CD14-positive monocyte (primary cell): ENCODE data around the gene DCAF12. TPM values are rescaled to one million over a fixed set of nuclear protein-coding genes. Genes with fewer than 3 reads are reported as not detected.

Source experiments
- DNase-seq, 3 donors: peaks; one replicate each; pipeline ENCODE4 v3.0.0-alpha.2; 2011 to 2022
- H2AFZ ChIP-seq: 2 replicates; pipeline ENCODE4 v1.6.0; 2012; ENCODE audit warnings: mild to moderate bottlenecking, low read depth, low read length, inconsistent platforms; ENCODE audit not compliant: insufficient read depth, poor library complexity, severe bottlenecking
- H3K27ac ChIP-seq, 2 donors: 1 replicate in 1 of 2; 2 replicates in 1 of 2; pipeline ENCODE4 v1.5.1; 2012 to 2013; ENCODE audit warnings: low read length in 2 of 2, control low read depth in 1 of 2, inconsistent platforms in 1 of 2, low read depth in 1 of 2, mild to moderate bottlenecking in 1 of 2
- H3K27me3 ChIP-seq, 2 donors: one replicate each; pipeline versions ENCODE4 v1.6.0 to v1.6.1; 2011 to 2013; ENCODE audit warnings: low read length in 2 of 2; ENCODE audit not compliant: control insufficient read depth in 2 of 2, insufficient read depth in 2 of 2
- H3K36me3 ChIP-seq, 2 donors: replicated peaks in 1 of 2; 1 replicate in 1 of 2; 2 replicates in 1 of 2; pipeline versions ENCODE4 v1.5.1 to v1.6.1; 2012 to 2013; ENCODE audit warnings: low read length in 2 of 2, control low read depth in 1 of 2, inconsistent platforms in 1 of 2, mild to moderate bottlenecking in 1 of 2; ENCODE audit not compliant: insufficient read depth in 2 of 2, control insufficient read depth in 1 of 2
- H3K4me1 ChIP-seq, 2 donors: 1 replicate in 1 of 2; 2 replicates in 1 of 2; pipeline versions ENCODE4 v1.5.1 to v1.6.1; 2012 to 2013; ENCODE audit warnings: low read length in 2 of 2, control low read depth in 1 of 2, inconsistent platforms in 1 of 2, mild to moderate bottlenecking in 1 of 2, moderate library complexity in 1 of 2; ENCODE audit not compliant: insufficient read depth in 2 of 2, control insufficient read depth in 1 of 2
- H3K4me2 ChIP-seq: replicated peaks from 2 replicates; pipeline ENCODE3; 2012; ENCODE audit warnings: low read length, moderate library complexity, mild to moderate bottlenecking; ENCODE audit not compliant: poor library complexity, severe bottlenecking; ENCODE audit errors: extremely low read depth
- H3K4me3 ChIP-seq, 3 experiments: fragments of 200-600 bp in 1 of 3; sonication (generic) in 1 of 3; replicated peaks in 1 of 3; 1 replicate in 2 of 3; 2 replicates in 1 of 3; pipeline ENCODE4 v1.5.1; 2011 to 2013; ENCODE audit warnings: low read length in 3 of 3, mild to moderate bottlenecking in 3 of 3, control low read depth in 2 of 3, low read depth in 2 of 3, inconsistent platforms in 1 of 3, moderate library complexity in 1 of 3
- H3K79me2 ChIP-seq: 2 replicates; pipeline ENCODE4 v1.6.0; 2012; ENCODE audit warnings: mild to moderate bottlenecking, control low read depth, inconsistent platforms, low read length, moderate library complexity; ENCODE audit not compliant: insufficient read depth
- H3K9ac ChIP-seq: 2 replicates; pipeline ENCODE4 v1.6.0; 2017; ENCODE audit warnings: low read length, mild to moderate bottlenecking; ENCODE audit not compliant: insufficient read depth, poor library complexity, severe bottlenecking
- H3K9me3 ChIP-seq, 2 donors: replicated peaks in 1 of 2; 1 replicate in 1 of 2; 2 replicates in 1 of 2; pipeline versions ENCODE4 v1.5.1 to v1.6.1; 2012 to 2013; ENCODE audit warnings: low read length in 2 of 2, control low read depth in 1 of 2; ENCODE audit not compliant: control insufficient read depth in 1 of 2, insufficient read depth in 1 of 2
- H4K20me1 ChIP-seq: 2 replicates; pipeline ENCODE4 v1.6.0; 2012; ENCODE audit warnings: mild to moderate bottlenecking, low read length, control low read depth, moderate library complexity; ENCODE audit not compliant: insufficient read depth
- H3K27ac Mint-ChIP-seq, 7 donors: one replicate each; pipeline ENCODE4 v1.8.0; 2020; ENCODE audit warnings: mild to moderate bottlenecking in 7 of 7, mixed read lengths in 7 of 7, moderate library complexity in 6 of 7, inconsistent platforms in 2 of 7
- H3K27me3 Mint-ChIP-seq, 3 donors: one replicate each; pipeline ENCODE4 v1.8.0; 2021 to 2022; ENCODE audit warnings: low read depth in 3 of 3, mild to moderate bottlenecking in 3 of 3, mixed read lengths in 3 of 3, moderate library complexity in 3 of 3, inconsistent platforms in 1 of 3
- H3K36me3 Mint-ChIP-seq, 2 donors: one replicate each; pipeline ENCODE4 v1.8.0; 2020; ENCODE audit warnings: mixed read lengths in 2 of 2, inconsistent platforms in 1 of 2, mild to moderate bottlenecking in 1 of 2
- H3K4me1 Mint-ChIP-seq: one replicate; pipeline ENCODE4 v1.8.0; 2020; ENCODE audit warnings: mild to moderate bottlenecking, mixed read lengths
- H3K4me3 Mint-ChIP-seq, 2 donors: one replicate each; pipeline ENCODE4 v1.8.0; 2020; ENCODE audit warnings: mild to moderate bottlenecking in 2 of 2, mixed read lengths in 2 of 2, moderate library complexity in 1 of 2
- H3K9me3 Mint-ChIP-seq, 7 donors: one replicate each; pipeline ENCODE4 v1.8.0; 2020 to 2022; ENCODE audit warnings: mixed read lengths in 7 of 7, mild to moderate bottlenecking in 6 of 7, moderate library complexity in 6 of 7, inconsistent platforms in 2 of 7
- CTCF ChIP-seq: fragments of 200-600 bp; IDR thresholded peaks from one replicate; pipeline ENCODE4 v1.8.0; 2022; ENCODE audit warnings: antibody characterized with exemption, mild to moderate bottlenecking
- WGBS: methylation state at CpG from one replicate; pipeline ENCODE4 v1.1.5; 2013; ENCODE audit warnings: missing lambda C conversion rate; ENCODE audit not compliant: insufficient coverage; 5-methylcytosine and 5-hydroxymethylcytosine counted together
- intact Hi-C, 2 donors: fragments of 100-400 bp; cut with micrococcal nuclease; formaldehyde crosslinking; loops; one replicate each; pipeline versions ENCODE4 v1.15.0 to v1.15.1; 2023
- polyA plus RNA-seq, 3 donors: library from polyadenylated mRNA; depleted of rRNA in 1 of 3; unstranded in 2 of 3; stranded (reverse) in 1 of 3; fragments of 300-500 nt in 2 of 3; fragments of >200 nt in 1 of 3; fragmentation: Illumina TruSeq in 2 of 3; gene quantifications; 1 replicate in 2 of 3; 2 replicates in 1 of 3; pipeline ENCODE4 v1.2.3, GENCODE V29; 2012 to 2021

The DCAF12 gene
- polyA plus RNA-seq, 3 donors, result 14.6 to 35.5 (median 22.4) TPM

GRCh38 chr9:34097865-34098264, 28.6 kb downstream of the DCAF12 start:
- no peaks in the 10 kb centered on the region for H3K9me3 ChIP-seq
- H4K20me1 ChIP-seq, result peaks cover 83% of the 10 kb centered on the region
- H3K9ac ChIP-seq, result no peak overlapping the region
- H3K27me3 Mint-ChIP-seq, result peaks cover 0 to 1% (median 0%) of the 10 kb centered on the region in 3 donors
- H3K27me3 ChIP-seq, result no peaks in the 10 kb centered on the region
- H3K4me1 ChIP-seq, result no peaks in the 10 kb centered on the region
- H3K9me3 Mint-ChIP-seq, result no peaks in the 10 kb centered on the region
- 100% methylated on average over 1 of the region's 1 CpG for WGBS
- H2AFZ ChIP-seq, result no peak overlapping the region
- H3K27ac ChIP-seq, result no peak overlapping the region
- no peak for DNase-seq
- peaks cover 57 to 97% of the 10 kb centered on the region in 2 donors for H3K36me3 Mint-ChIP-seq
- H3K27ac Mint-ChIP-seq, result peak overlapping the region in 2 of 7 donors; percentile 26 to 54
- no peak overlapping the region for H3K4me3 Mint-ChIP-seq
- H3K4me3 ChIP-seq, result no peak overlapping the region
- no peak for TF ChIP-seq CTCF
- intact Hi-C loops, result no loop called here
- H3K4me2 ChIP-seq, result no peak overlapping the region
- no peaks in the 10 kb centered on the region for H3K4me1 Mint-ChIP-seq
- H3K79me2 ChIP-seq, result peaks cover 5% of the 10 kb centered on the region
- peaks cover 81 to 100% of the 10 kb centered on the region in 2 donors for H3K36me3 ChIP-seq

- Histone ChIP-seq H3K27ac (no peak overlapping the region), H2AFZ (no peak overlapping the region), H3K36me3 (peaks cover 81 to 100% of the 10 kb centered on the region in 2 donors), H3K79me2 (peaks cover 5% of the 10 kb centered on the region), H3K9me3 (no peaks in the 10 kb centered on the region), H3K9ac (no peak overlapping the region), H4K20me1 (peaks cover 83% of the 10 kb centered on the region), H3K27me3 (no peaks in the 10 kb centered on the region), H3K4me3 (no peak overlapping the region), H3K4me1 (no peaks in the 10 kb centered on the region), H3K4me2 (no peak overlapping the region)
- intact Hi-C loops, result no loop called here
- Mint-ChIP-seq H3K4me3 (no peak overlapping the region), H3K27ac (no peak overlapping the region), H3K36me3 (peaks cover 60 to 97% of the 10 kb centered on the region in 2 donors), H3K9me3 (no peaks in the 10 kb centered on the region), H3K4me1 (no peaks in the 10 kb centered on the region), H3K27me3 (peaks cover 0 to 1% (median 0%) of the 10 kb centered on the region in 3 donors)
- WGBS, result 100% methylated on average over 3 of the region's 4 CpGs
- no peak for TF ChIP-seq CTCF
- no peak for DNase-seq
These were observed 29.7 kb downstream of the DCAF12 start for GRCh38 chr9:34096751-34097150.
